ENCODE measurements around the gene OR52E4. TPM values are rescaled to one million over a fixed set of nuclear protein-coding genes. Genes with fewer than 3 reads are reported as not detected.

OR52E4 gene
- total and polyA plus RNA-seq, 10 of the 15 experiments (the other 5 are each of a cell fraction or from before 2014, with no cell fraction given) = not detected

DNA sequence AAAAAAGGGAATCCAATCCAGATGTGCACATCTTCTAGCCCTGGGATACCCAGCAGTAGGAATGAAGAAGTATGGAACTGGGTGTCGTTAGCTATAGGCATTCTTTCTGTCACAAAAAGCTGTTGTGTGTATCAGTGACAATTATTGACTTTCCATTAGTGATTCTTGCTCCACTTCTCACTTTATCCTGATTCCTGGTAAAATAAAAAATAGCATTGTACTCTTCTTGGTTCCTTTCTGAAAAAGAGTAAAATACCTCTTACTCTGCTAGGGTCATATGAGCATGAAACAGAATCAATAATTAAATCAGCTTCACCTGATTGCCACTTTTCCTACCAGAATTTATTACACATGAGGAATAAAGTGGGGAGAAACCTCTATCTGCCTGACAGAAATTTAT, 38.6 kb upstream of the OR52E4 start, which contains the start of gene OR52E6:
TSS of gene OR52E6 (minus strand) at position 101 of the 400 bp plus-strand sequence. CDS start at position 101, 0 bp downstream.
- intact Hi-C loops (cut with micrococcal nuclease; ENCODE audit: unreplicated experiment) (no loop called here), in situ Hi-C loops (cut with MboI) (no loop called here)
- TF ChIP-seq HDAC2 (IDR thresholded peaks at IDR 0.05) (no peak), MYB (IDR thresholded peaks at IDR 0.05; ENCODE audit: borderline replicate concordance, low read depth, low read length) (no peak), EGR1 (IDR thresholded peaks at IDR 0.05; ENCODE audit: borderline replicate concordance in 1 of 2, low read depth in 2 of 2, low read length in 2 of 2) (no peak), ESRRA (IDR thresholded peaks at IDR 0.05; ENCODE audit: low read length) (no peak), EZH2 (IDR thresholded peaks at IDR 0.05; ENCODE audit: borderline replicate concordance, control insufficient read depth, low read depth, low read length) (no peak), RAD51 (IDR thresholded peaks at IDR 0.05) (no peak), KLF5 (IDR thresholded peaks at IDR 0.05; ENCODE audit: partially characterized antibody) (no peak), FOXK2 (IDR thresholded peaks at IDR 0.05) (no peak), NBN (IDR thresholded peaks at IDR 0.05) (no peak), FOS (IDR thresholded peaks at IDR 0.05; ENCODE audit: borderline replicate concordance, extremely low read depth, insufficient read length) (no peak), PML (IDR thresholded peaks at IDR 0.05; ENCODE audit: low read length) (no peak), TCF7 (IDR thresholded peaks at IDR 0.05; ENCODE audit: borderline replicate concordance) (no peak)
- TF ChIP-seq, protein P1, sequence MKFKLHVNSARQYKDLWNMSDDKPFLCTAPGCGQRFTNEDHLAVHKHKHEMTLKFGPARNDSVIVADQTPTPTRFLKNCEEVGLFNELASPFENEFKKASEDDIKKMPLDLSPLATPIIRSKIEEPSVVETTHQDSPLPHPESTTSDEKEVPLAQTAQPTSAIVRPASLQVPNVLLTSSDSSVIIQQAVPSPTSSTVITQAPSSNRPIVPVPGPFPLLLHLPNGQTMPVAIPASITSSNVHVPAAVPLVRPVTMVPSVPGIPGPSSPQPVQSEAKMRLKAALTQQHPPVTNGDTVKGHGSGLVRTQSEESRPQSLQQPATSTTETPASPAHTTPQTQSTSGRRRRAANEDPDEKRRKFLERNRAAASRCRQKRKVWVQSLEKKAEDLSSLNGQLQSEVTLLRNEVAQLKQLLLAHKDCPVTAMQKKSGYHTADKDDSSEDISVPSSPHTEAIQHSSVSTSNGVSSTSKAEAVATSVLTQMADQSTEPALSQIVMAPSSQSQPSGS (IDR thresholded peaks at IDR 0.05; ENCODE audit: low read length) = no peak
- TF ChIP-seq, protein P2, sequence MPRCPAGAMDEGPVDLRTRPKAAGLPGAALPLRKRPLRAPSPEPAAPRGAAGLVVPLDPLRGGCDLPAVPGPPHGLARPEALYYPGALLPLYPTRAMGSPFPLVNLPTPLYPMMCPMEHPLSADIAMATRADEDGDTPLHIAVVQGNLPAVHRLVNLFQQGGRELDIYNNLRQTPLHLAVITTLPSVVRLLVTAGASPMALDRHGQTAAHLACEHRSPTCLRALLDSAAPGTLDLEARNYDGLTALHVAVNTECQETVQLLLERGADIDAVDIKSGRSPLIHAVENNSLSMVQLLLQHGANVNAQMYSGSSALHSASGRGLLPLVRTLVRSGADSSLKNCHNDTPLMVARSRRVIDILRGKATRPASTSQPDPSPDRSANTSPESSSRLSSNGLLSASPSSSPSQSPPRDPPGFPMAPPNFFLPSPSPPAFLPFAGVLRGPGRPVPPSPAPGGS (IDR thresholded peaks at IDR 0.05; ENCODE audit: borderline replicate concordance, insufficient read depth, low read depth, low read length, poor library complexity, severe bottlenecking) = no peak
- ChIA-PET SMC1A (ENCODE audit: uncharacterized antibody, unreplicated experiment) (no interaction called here), POLR2A (no interaction called here), CTCF (interaction anchor here (0.6 to 0.7 kb wide), 2 partner anchors 475 to 813 kb away, joined by 3 to 4 read pairs; no protein-coding TSS in a partner anchor), RAD21 (ENCODE audit: unreplicated experiment) (no interaction called here)
- Histone ChIP-seq H3K9me3 (replicated peaks; ENCODE audit: control insufficient read depth, insufficient read depth, low read length) (no peaks in the 10 kb centered on the region), H4K20me1 (ENCODE audit: control insufficient read depth, insufficient read depth) (no peaks in the 10 kb centered on the region), H3K4me1 (ENCODE audit: control insufficient read depth, insufficient read depth, low read length) (no peaks in the 10 kb centered on the region), H3K27ac (ENCODE audit: control insufficient read depth, insufficient read depth) (no peak within 1 kb of the TSS), H2AFZ (ENCODE audit: control insufficient read depth, low read depth, low read length) (no peak within 1 kb of the TSS), H3K4me3 (no peak within 1 kb of the TSS), H3K36me3 (ENCODE audit: control insufficient read depth in 2 of 2, insufficient read depth in 2 of 2, low read length in 1 of 2) (no peaks in the 10 kb centered on the region), H3K4me2 (ENCODE audit: control insufficient read depth, insufficient read depth) (no peak within 1 kb of the TSS), H3K79me2 (ENCODE audit: control insufficient read depth, insufficient read depth, low read length) (no peaks in the 10 kb centered on the region), H3K9ac (ENCODE audit: control insufficient read depth, insufficient read depth, low read length) (no peak within 1 kb of the TSS), H3K27me3 (replicated peaks in 1 of 2; ENCODE audit: control insufficient read depth in 2 of 2, insufficient read depth in 2 of 2, low read length in 1 of 2) (no peaks in the 10 kb centered on the region)
- DNase-seq (ENCODE audit: low read depth, low spot score) = no peak
- WGBS (ENCODE audit: insufficient coverage, insufficient replicate concordance, low lambda C conversion rate, missing lambda C conversion rate) = 0% methylated on average over 1 of the region's 1 CpG
- BruUV-seq (replicated peaks) = no TSS peak
- ATAC-seq = no peak
- FAIRE-seq = no peak

Measured in GM12878 (cell line).